GM21367 (cell line): ENCODE results near the gene G6PC3.
"Not testable (repeated sequence)": the region's sequence is repeated elsewhere in the genome, so short reads cannot be mapped to it uniquely, and the experiment has no call there.

Experiments used
- ATAC-seq: cut with Tn5 transposase; IDR thresholded peaks from one replicate; pipeline ENCODE4 v1.9.1; 2021; ENCODE audit not compliant: unreplicated experiment

G6PC3 gene

DNA sequence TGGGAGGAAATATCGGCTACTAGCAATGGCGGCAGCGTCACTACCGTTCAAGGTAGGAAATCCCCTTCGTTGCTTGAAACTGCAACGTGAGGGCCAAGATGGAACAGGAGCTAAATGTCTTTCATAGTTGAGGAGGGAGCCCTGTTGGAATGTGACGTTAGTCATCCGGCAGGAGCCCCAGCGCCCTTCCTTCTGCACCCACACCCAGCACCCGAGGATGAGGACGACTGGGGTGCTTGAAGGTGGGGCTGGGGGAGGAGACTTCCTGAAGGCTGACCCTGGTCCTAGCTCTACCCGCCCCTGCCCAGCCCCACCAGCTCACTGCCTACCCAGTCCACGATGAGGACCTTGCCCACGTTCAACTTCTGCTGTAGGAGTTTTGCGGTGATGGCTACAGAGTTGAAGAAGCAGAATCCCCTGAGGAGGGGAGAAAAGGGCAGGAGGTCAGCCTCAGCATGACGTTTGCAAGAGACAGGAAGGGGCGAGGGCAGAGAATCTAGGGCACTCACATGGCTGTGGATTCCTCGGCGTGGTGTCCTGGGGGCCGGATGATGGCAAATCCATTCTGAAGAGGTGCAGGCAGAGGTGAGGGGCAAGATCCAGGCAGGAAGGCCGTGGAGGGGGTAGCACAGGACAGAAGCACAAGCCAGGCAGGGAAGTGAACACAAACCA, 11.9 kb downstream of the G6PC3 start:
- no peak for ATAC-seq

DNA sequence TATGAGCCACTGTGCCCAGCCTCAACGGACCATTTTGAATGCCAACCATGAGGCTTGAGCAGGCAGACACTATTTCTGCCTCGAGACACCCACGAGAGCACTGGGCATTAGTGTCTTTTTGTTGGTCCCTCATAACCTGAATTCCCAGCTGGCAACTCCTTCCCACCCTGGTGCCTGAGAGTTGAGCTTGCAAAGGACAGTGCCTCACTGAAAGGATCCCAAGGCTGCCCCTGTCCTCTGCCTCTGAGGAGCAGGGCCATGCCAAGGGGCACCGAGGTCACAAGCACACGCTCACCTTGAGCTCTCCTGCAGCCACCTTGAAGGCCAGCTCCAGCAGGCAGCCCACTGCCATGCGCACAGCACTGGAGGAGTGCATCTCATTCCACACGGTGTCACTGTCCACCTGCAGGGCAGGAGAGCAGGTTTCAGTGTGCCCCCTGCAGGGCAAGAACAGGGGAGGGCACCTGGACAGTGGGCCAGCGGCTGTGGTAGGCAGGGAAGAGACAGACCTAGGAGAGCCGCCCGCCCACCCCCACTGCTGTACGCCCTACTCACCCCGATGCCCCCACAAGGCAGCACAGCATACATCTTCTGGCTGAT, 12.8 kb downstream of the G6PC3 start:
- no peak for ATAC-seq

DNA sequence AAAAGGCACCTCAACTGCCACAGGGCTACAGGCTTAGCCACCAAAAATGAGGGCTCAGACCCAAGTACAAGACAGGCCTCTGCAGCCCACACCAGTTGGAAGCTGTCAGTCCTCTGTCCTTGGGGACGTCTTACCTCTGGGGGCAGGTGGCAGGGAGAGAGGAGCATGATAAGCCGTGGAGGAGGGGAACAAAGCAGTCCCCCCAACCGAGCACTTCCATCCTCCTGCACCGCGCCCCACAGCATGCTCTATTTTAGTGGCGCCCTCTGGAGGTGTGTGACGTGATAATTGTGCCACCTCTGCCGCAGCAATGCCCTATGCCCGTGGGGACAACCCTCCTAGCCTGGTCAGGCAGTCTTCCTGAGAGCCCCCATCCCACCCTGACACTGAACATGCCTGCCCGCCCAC, 13.6 kb downstream of the G6PC3 start:
- no peak for ATAC-seq

DNA sequence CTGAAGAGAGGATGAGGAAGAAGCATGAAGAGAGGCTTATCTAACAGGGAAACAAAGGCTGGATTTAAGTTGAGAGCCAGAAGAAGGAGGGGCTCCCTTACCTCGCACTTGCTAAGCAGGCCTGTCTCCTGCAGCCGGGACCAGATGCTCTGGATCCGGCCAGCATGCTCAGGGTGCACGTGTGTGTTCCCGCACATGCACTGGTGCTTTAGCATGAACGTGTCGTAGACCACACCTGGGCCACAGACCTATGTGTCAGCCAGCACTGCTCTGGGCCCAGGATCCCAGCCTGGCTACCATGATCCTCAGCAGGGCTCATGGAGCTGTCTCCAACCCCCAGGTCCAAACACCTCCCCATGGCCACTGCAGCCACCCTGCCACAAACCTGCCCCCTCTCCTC, 14.4 kb downstream of the G6PC3 start:
- no peak for ATAC-seq

DNA sequence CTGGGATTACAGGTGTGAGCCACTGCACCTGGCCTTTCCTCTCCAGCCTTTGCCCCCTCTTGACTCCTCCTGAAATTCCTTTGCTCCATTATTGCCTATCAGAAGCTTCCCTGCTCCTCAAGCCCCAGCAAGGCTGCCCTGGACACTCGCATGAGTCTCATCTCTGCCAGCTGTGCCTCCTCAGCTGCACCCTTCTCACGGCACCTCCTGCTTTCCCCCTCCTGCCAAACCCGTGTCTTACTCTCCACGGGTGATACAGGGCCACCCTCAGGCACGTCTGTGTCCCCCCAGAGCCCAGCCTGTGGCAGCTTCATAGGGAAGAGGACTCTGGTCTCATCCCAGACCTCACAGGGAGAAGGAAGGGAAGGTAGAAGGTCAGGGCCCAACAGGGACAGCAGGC, 15.4 kb downstream of the G6PC3 start:
- ATAC-seq = no peak

DNA sequence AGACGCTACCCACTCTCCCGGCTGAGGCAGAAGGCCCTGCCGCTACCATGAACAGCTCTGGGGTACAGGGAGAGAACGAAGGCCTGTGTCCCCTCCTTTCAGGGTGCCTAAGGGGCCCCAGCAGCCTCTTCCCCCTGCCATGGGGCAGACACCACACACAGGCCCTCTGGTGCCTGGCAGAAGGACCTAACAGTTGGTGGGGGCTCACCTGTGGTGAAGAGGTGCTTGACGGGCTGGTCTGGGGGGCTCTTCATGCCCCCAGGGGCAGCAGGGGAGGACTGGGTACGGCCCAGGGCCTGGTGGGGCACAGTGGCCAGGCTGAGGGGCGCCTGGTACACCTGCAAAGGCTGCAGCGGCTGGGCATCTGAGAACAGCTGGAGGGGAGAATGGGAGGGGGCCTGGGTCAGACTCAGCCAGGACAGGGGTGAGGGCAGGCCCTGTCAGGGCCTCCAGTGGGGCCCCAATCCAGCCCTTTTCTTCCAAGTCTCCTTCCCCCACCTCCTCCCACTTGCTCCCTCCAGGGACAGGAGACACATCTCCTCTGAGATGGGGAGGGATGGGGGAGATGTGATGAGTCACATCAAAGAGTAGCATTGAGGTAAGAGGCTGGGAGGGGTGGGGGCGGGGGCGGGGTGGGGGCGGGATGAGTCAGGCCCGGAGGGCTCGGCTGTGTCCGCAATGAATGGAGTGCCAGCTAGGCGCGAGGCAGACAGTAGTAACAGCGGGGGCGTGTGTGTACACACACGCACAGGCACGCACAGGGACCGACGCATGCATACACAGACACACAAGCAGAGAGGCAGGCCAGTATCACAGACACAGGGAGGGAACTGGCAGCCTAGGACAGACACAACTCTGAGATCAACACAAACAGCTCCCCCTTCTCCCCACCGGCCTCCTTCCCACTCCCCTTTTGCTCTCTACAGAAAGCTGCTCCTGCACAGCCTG, 16.1 kb downstream of the G6PC3 start:
- no peak for ATAC-seq

DNA sequence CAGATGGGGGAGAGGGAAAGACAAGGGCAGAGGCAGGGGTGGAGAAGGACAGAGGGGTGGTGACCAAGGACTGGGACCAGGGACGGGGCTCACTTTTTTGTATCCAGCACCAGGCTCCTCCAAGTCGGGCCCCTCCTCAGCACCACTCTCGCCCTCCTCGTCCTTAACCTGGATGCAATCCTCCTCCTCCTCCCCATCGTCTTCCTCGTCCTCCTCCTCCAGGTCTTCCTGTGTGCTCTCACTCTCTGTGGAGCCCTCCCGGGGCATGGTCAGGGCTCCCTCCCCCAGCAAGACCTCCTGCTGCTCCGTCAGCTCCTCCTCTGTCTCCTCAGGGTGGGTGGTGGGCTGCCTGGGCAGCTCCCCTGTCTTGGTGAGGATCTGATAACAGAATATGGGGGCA, 16.8 kb downstream of the G6PC3 start:
- no peak for ATAC-seq

DNA sequence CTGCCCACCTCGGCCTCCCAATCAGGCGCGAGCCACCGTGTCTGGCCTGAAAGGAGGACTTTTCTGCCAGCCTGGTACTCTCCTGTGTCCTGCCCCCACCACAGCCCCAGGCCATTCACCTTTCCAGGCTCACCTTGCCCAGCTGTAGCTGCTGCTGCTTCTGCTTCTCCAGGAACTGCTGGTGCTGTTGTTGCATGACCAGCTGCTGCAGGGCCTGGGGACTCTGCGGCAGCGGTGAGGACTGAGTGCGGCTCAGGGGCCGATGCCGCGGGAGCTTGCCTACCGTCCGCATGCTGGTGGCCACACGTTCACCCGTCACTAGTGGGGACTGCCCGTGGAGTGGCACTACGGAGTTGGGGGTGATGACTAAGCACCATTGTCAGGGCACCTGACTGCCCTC, 17.7 kb downstream of the G6PC3 start:
- ATAC-seq = no peak

DNA sequence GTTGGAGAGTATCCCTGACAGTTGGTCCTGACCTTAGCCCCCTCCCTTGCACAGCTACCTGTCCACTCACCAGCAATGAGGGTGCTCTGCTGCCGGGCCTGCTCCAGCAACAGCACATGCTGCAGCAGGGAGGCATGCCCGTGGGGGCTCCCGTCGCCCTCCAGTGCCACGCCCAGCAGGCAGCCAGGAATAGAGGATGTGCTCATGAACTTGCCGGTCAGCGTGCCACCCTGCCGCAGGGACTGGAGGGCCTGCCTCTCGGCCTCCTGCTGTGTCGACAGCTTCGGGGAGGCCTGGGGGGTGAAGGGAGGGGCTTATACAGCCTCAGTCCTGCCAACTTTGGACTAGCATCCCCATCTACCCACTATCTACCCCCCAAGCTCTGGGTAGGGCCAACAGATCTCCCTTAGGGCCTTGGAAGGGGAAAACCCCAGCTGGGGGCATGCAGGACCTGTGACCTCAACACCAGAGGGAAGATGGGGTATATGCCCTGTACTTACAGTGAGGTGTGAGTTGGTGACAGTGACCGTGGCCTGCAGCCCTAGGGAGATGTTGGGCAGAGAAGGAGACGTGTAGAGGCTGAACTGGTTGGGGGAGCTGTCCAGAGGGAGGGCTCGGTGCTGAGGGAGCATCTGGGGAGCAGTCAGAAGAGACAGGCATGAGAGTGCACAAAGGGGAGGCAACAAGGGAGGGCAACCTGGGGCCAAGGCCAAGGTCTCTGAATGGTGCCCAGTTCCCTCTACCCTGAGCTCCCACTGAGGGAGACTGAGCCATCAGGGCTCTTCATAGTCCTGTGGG, 20.9 kb downstream of the G6PC3 start:
- no peak for ATAC-seq

DNA sequence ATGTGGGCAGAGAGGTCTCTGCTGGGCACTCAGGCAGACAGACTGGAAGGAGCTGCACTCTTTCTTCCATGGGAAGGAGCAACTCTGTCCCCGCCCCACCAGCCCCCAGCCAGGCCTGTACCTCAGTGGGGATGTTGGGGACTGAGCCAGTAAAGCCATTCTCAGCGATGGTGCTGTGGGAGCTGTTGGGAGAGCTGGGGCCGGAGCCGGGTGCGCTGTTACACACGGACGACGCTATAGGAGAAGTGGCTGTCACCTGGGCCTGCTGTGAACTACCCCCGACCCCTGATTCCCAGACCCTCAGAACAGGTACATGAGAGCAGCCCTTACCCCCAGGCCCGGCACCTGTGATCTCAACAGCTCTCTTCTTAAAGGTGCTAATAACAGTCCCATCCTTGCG, 21.5 kb downstream of the G6PC3 start:
- no peak for ATAC-seq

DNA sequence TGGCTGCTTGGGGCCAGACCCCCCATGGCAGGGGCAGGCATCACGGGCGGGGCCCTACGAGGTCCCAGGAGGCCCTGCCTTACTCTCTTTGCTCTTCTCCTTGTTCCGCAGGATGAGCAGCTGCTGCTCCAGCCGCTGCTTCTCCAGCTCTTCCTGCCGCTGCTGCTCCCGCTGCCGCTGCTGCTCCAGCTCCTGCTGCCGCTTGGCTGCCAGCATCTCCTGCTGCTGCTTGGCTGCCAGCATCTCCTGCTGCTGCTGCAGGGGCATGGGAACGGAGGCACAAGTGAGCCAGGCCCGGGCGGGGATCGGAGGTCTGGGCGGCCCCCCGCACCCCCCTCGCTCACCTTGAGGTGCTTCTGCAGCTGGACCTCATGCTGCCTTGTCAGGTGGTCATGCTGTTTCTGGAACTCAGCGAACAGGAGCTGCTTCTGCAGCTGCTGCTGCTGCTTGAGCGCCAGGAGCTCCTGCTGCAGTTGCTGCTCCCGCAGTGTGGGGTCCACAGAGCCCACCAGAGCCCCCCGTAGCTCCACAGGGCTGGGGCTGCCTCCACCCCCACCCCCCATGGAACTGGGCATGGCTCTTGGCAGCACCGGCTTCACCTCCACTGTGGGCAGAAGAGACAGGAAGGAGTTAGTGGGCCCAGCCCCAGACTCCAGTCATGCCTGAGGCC, 22.8 kb downstream of the G6PC3 start:
- ATAC-seq = no peak

DNA sequence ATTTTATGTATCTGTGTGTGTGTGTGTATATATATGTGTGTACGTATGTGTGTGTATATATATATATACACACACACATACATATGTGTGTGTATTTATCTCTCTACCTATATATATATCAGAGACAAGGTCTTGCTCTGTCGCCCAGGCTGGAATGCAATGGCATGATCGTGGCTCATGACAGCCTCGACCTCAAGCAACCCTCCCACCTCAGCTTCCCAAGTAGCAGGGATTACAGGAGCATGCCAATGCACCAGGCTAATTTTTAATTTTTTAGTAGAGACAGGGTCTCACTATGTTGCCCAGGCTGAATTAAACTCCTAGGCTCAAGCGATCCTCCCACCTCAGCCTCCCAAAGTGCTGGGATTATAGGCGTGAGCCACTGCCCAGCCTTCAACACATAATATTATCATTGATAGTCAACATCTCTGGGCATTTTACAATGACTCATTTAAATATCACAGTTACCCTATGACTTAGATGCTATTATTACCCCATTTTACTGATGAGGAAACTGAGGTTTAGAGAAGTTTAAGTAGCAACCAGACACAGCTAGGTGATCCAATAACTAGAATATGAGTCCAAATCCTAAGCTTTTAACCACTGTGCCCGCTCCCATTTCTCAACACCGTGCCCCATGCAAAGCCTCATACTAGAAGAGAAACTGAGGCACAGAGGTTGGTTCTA, 24.3 kb downstream of the G6PC3 start:
- no peak for ATAC-seq

DNA sequence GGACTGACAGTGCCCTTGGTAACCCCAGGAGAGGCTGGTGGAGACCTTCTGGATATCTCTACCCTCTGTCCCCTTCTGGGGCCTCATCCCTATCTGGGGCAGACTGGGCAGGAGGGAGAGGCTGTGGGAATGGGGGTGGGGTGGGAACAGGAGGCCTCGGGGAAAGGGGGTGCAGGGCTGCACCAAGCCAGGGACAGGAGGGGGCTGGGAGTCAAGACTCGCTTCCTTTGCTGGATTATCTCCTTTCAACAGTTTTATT, 24.8 kb downstream of the G6PC3 start:
- ATAC-seq = no peak

DNA sequence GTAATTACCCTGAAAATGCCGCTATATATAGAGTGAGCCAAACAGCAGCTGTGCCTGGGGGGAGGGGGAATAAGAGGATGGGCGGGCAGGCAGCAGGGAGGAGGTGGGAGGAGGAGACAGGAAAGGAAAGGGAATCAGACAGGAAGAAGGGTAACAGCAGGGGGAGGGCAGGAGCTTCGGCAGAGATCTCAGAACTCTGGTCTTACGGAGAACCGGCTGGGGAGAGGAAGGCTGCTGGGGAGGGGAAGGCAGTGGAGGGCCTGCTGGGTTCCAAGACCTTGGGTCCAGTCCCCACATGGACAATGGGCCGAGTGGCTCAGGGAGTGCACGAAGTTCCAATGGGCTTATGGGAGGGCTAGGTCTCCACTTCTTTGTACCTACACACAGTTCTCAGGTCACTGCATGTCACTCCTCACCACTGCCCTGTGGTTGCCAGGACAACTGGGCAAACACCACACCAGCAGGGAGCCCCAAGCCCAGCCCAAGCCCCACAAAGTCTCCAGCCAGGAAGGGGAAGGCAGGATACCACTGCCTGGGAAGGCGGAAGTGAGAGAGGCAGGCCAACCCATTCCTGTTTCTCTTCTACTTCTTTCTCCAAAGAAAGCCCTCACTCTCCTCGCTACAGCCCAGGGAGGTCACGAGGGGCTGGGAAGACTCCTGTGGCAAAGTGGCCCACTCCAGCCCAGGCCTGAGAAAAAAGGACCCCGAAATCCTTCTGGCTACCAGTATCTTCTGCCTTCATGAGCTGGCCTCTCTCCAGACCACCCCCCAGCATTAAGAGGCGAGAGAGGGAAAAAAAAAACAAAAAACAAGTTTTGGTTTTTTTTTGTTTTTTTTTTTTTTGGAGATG, 25.3 kb downstream of the G6PC3 start:
- no peak for ATAC-seq

DNA sequence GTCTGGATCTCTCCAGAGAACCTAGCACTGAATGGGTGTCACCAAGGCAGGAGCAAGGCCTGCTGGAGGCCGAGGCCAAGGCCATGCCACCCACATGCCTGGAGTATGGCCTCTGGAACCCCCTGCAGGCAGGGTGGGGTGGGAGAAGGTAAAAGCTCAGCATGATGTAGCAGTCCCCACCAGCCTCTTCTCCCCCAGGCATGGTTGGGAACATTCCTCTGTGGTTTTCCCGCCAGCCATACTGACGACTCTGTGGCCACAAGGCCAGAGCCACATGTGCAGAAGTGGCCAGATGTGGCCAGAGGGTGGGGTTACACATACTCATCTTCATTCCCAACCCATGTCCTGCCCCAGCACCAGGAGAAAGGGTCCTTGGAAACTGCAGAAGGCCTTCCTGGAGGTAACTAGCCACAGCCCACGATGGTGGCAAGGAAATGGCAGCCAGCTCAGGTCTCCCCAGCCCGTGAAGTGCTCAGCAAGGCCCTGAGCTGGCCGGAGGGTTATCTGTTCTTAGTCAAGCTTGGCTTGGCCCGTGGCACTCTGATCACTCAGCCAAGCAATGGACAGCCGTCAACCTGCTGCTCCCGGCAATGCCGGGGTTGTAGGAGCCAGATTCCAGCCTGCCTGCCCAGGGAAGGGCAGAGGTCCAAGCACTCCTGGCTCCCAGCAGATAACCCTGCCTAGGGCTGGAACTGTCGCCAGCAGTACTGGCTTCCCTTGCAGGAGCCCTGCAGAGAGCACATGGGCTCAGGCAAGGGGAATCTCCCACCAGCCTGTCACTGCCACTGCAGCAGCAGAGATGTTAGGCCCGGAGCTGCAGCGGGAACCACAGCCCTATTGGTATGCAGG, 26.8 kb downstream of the G6PC3 start:
- no peak for ATAC-seq

DNA sequence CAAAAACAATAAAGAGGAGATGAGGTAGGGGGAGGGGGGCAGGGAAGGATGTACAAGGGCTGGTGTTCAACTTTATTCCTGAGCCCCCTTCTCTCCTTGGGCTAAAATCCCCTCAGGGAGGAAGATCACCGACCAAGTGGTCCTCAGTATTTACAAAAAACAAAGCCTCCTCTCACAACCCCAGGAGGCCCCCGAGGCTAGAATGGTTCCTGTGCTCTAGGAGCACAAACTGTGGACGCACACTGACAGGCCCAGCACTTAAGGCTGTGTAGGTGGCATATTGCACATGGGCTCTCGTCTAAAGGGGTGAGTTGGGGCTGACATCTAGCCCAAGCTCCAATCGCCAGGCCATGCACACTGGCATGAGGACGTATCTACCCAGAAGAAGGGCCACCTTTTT, 31.3 kb downstream of the G6PC3 start:
- ATAC-seq = not testable (repeated sequence)

DNA sequence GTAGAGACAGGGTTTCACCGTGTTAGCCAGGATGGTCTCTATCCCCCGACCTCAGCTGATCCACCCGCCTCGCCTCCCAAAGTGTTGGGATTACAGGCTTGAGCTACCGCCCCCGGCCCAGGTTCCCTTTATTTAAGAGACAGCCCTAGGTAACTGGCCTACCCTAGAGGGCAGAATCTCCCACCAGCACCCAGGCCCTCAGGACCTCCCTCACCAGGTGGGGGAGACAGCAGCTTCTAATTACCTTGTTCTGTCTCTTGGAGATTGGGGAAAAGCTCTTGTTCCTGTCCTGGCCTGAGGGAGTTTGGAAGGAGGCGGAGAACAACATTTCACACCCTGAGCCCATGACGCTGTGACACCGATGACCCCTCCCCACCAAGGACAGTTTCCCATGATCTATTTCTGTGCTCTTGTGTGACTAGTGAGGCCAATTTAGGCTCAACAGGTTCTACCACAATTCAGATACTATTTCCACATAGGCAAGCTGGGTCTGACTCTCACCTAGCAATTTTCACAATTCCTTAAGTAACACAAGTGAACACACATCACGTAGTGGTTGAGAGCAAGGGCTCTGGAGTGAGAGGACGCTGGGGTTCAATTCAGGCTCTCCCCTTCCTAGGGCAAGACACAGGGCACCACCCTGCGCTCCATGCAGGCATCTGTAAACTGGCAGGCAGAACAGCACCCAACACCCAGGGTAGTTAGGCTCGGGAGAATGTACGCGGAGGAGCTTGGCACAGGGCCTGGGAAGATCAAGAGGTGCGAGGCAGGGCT, 32.5 kb downstream of the G6PC3 start:
- ATAC-seq = no peak

DNA sequence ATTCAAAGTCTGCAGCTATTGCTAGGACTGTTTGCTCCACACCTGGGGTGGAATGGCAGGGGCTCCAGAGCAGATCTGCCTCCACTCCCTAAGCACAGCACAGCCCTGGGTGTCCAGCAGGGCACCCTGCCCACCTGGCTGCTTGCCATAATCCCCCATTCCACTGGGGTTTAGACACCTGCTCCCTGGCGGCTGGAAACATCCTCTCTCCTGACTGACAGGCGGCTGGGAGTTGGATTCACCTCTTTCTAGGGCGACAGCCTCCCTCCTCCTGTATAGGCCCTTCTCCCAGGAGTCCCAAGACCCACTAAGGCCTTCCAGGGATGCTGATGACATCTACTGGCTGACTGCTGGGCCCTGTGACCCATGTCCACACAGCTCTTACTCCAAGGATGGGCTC, 34.9 kb downstream of the G6PC3 start:
- no peak for ATAC-seq
